ENCODE results near the gene DNAJA3. TPM values are rescaled to one million over a fixed set of nuclear protein-coding genes. Genes with fewer than 3 reads are reported as not detected.

Gene DNAJA3
- total RNA-seq, 2 experiments from 2014 or later, result 17.2 to 18.8 TPM

- ATAC-seq (ENCODE audit: poor library complexity) (no peak), DNase-seq (no peak)
- Histone ChIP-seq H3K27me3 (ENCODE audit: control insufficient read depth in 1 of 2, insufficient read depth in 2 of 2, low read length in 2 of 2) (no peaks in the 10 kb centered on the region), H3K27ac (ENCODE audit: low read depth in 1 of 2, low read length in 2 of 2) (no peak overlapping the region), H3K4me1 (ENCODE audit: insufficient read depth, low read length) (peaks cover 61% of the 10 kb centered on the region), H3K4me3 (ENCODE audit: low read length) (no peak overlapping the region), H3K36me3 (ENCODE audit: insufficient read depth, low read length) (peaks cover 57% of the 10 kb centered on the region), H3K9me3 (ENCODE audit: control insufficient read depth in 1 of 2, insufficient read depth in 1 of 2, low read length in 2 of 2) (no peaks in the 10 kb centered on the region)
- Mint-ChIP-seq H3K9me3 (no peaks in the 10 kb centered on the region), H3K4me3 (peak overlapping the region; percentile 78), H3K4me1 (ENCODE audit: low read depth) (peaks cover 33% of the 10 kb centered on the region), H3K27ac (peak overlapping the region; percentile 77), H3K36me3 (ENCODE audit: low read depth) (peaks cover 55% of the 10 kb centered on the region), H3K27me3 (no peaks in the 10 kb centered on the region)
- intact Hi-C loops (cut with DNase I, micrococcal nuclease), result no loop called here
- CTCF ChIA-PET, result interaction anchor here (2.3 kb wide), 1 partner anchor 25 kb away, joined by 8 read pairs; no protein-coding TSS in a partner anchor
- POLR2A ChIA-PET, result no interaction called here
- TF ChIP-seq CTCF (IDR thresholded peaks at IDR 0.05), result no peak
These were observed 48.0 kb upstream of the DNAJA3 start for GRCh38 chr16:4377573-4378154.

GRCh38 chr16:4378161-4378666 lies 47.5 kb upstream of the DNAJA3 start:
- Histone ChIP-seq H3K36me3 (ENCODE audit: insufficient read depth, low read length) (peaks cover 63% of the 10 kb centered on the region), H3K27ac (ENCODE audit: low read depth in 1 of 2, low read length in 2 of 2) (no peak overlapping the region), H3K27me3 (ENCODE audit: control insufficient read depth in 1 of 2, insufficient read depth in 2 of 2, low read length in 2 of 2) (no peaks in the 10 kb centered on the region), H3K9me3 (ENCODE audit: control insufficient read depth in 1 of 2, insufficient read depth in 1 of 2, low read length in 2 of 2) (no peaks in the 10 kb centered on the region), H3K4me3 (ENCODE audit: low read length) (no peak overlapping the region), H3K4me1 (ENCODE audit: insufficient read depth, low read length) (peaks cover 56% of the 10 kb centered on the region)
- peaks cover 60% of the 10 kb centered on the region for H3K36me3 Mint-ChIP-seq (ENCODE audit: low read depth)
- H3K4me1 Mint-ChIP-seq (ENCODE audit: low read depth), result peaks cover 27% of the 10 kb centered on the region
- H3K27me3 Mint-ChIP-seq, result no peaks in the 10 kb centered on the region
- intact Hi-C loops (cut with DNase I, micrococcal nuclease), result no loop called here
- ATAC-seq (ENCODE audit: poor library complexity) (no peak), DNase-seq (no peak)
- H3K9me3 Mint-ChIP-seq, result no peaks in the 10 kb centered on the region
- H3K4me3 Mint-ChIP-seq, result peak overlapping the region; percentile 78
- H3K27ac Mint-ChIP-seq, result peak overlapping the region; percentile 77
- CTCF ChIA-PET, result interaction anchor here (2.3 kb wide), 1 partner anchor 25 kb away, joined by 8 read pairs; no protein-coding TSS in a partner anchor
- POLR2A ChIA-PET, result no interaction called here
- no peak for TF ChIP-seq CTCF (IDR thresholded peaks at IDR 0.05)

DNA sequence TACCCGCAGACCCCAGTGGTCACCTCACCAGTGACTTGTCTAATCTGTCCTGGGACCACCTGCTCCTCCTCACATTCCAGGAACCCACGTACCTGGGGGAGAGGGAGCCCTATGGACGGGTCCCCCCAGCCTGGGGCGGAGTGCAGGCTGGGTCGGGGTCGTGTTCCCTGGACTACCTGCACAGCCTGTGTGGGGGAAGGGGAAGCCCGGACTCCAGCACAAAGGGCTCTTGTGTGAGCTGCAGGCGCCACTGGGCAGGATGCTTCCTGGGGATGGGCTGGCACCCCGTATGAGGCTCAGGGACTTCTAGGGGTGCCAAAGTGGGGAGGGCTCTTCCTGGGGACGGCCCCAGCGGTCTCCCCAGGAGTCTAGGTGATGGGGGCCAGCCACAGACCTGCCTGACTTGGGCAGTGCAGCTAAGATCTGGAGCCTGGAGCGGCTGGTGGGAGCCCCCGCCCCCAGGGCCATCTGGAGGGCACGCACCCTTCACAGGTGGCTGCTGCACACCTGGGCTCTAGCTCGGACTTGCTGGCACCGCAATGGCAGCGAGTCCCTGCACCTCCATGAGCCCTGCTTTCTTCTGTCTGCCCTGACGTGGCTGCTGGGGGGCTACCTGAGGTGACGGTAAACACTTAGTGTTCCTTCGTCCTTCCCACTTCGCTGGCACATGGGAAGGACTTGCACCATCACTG lies 46.5 kb upstream of the DNAJA3 start:
- ChIA-PET CTCF (interaction anchor here (0.6 to 2.3 kb wide), 2 partner anchors 24 to 40 kb away, joined by 3 to 8 read pairs; no protein-coding TSS in a partner anchor), POLR2A (no interaction called here)
- Mint-ChIP-seq H3K27ac (peak overlapping the region; percentile 73), H3K9me3 (no peaks in the 10 kb centered on the region), H3K36me3 (ENCODE audit: low read depth) (peaks cover 65% of the 10 kb centered on the region), H3K4me3 (peak overlapping the region; percentile 20), H3K4me1 (ENCODE audit: low read depth) (peaks cover 21% of the 10 kb centered on the region), H3K27me3 (no peaks in the 10 kb centered on the region)
- Histone ChIP-seq H3K4me3 (ENCODE audit: low read length) (no peak overlapping the region), H3K27me3 (ENCODE audit: control insufficient read depth in 1 of 2, insufficient read depth in 2 of 2, low read length in 2 of 2) (no peaks in the 10 kb centered on the region), H3K27ac (ENCODE audit: low read depth in 1 of 2, low read length in 2 of 2) (no peak overlapping the region), H3K36me3 (ENCODE audit: insufficient read depth, low read length) (peaks cover 68% of the 10 kb centered on the region), H3K9me3 (ENCODE audit: control insufficient read depth in 1 of 2, insufficient read depth in 1 of 2, low read length in 2 of 2) (no peaks in the 10 kb centered on the region), H3K4me1 (ENCODE audit: insufficient read depth, low read length) (peaks cover 49% of the 10 kb centered on the region)
- no peak for TF ChIP-seq CTCF (IDR thresholded peaks at IDR 0.05)
- intact Hi-C loops (cut with DNase I, micrococcal nuclease), result no loop called here
- ATAC-seq (ENCODE audit: poor library complexity) (no peak), DNase-seq (no peak)

All from CD4-positive, alpha-beta T cell (primary cell).